Neural cell (in vitro differentiated cells): ENCODE results near the gene HES4. TPM values are rescaled to one million over a fixed set of nuclear protein-coding genes. Genes with fewer than 3 reads are reported as not detected.

Source experiments
- H2AFZ ChIP-seq: fragments of 200-600, 300-800 bp; sonication (generic), shearing (Covaris generic); 2 replicates; pipeline ENCODE4 v1.6.0; 2014; ENCODE audit warnings: low read depth, mild to moderate bottlenecking, antibody characterized with exemption, low read length, moderate library complexity
- H3F3A ChIP-seq: fragments of 200-600 bp; shearing (Covaris generic); 2 replicates; pipeline ENCODE4 v1.6.1; 2016; ENCODE audit warnings: mild to moderate bottlenecking, moderate library complexity, mixed read lengths, antibody characterized with exemption, low read length; ENCODE audit not compliant: insufficient read depth, poor library complexity, severe bottlenecking
- H3K27ac ChIP-seq: fragments of 200-600, 300-800 bp; sonication (generic), shearing (Covaris generic); 2 replicates; pipeline ENCODE4 v1.5.1; 2014; ENCODE audit warnings: mild to moderate bottlenecking, low read length, moderate library complexity
- H3K27me3 ChIP-seq: fragments of 300-800, 200-600 bp; sonication (generic), shearing (Covaris generic); 2 replicates; pipeline ENCODE4 v1.6.0; 2014; ENCODE audit warnings: mild to moderate bottlenecking, low read depth, low read length, moderate library complexity; ENCODE audit not compliant: insufficient read depth
- H3K36me3 ChIP-seq: fragments of 300-800, 200-600 bp; sonication (generic), shearing (Covaris generic); 2 replicates; pipeline ENCODE4 v1.5.1; 2014; ENCODE audit warnings: mild to moderate bottlenecking, antibody characterized with exemption, low read length, moderate library complexity; ENCODE audit not compliant: insufficient read depth
- H3K4me2 ChIP-seq: fragments of 300-800, 200-600 bp; sonication (generic), shearing (Covaris generic); 2 replicates; pipeline ENCODE4 v1.6.0; 2014; ENCODE audit warnings: mild to moderate bottlenecking, low read length
- H3K4me3 ChIP-seq: fragments of 300-800, 200-600 bp; sonication (generic), shearing (Covaris generic); 2 replicates; pipeline ENCODE4 v1.5.1; 2014; ENCODE audit warnings: mild to moderate bottlenecking, low read length, moderate library complexity
- H3K79me2 ChIP-seq: fragments of 200-600 bp; shearing (Covaris generic); replicated peaks from 2 replicates; pipeline ENCODE4 v1.6.0; 2014; ENCODE audit warnings: mild to moderate bottlenecking, low read length, moderate library complexity; ENCODE audit not compliant: insufficient read depth
- H3K9ac ChIP-seq: fragments of 300-800, 200-600 bp; sonication (generic), shearing (Covaris generic); 2 replicates; pipeline ENCODE4 v1.6.1; 2016; ENCODE audit warnings: mild to moderate bottlenecking, low read length, mixed read lengths
- H3K9me2 ChIP-seq: fragments of 200-600 bp; shearing (Covaris generic); 2 replicates; pipeline ENCODE4 v1.6.1; 2016; ENCODE audit warnings: mild to moderate bottlenecking, low read length, mixed read lengths; ENCODE audit not compliant: insufficient read depth
- H3K9me3 ChIP-seq: fragments of 200-600, 300-800 bp; sonication (generic), shearing (Covaris generic); 2 replicates; pipeline ENCODE4 v1.6.1; 2016; ENCODE audit warnings: mild to moderate bottlenecking, mixed run types, low read length, moderate library complexity, mixed read lengths
- H4K20me1 ChIP-seq: fragments of 200-600 bp; shearing (Covaris generic); 2 replicates; pipeline ENCODE4 v1.6.1; 2016; ENCODE audit warnings: mild to moderate bottlenecking, mixed run types; ENCODE audit not compliant: insufficient read depth
- CTCF ChIP-seq: fragments of 450-650 bp; IDR thresholded peaks from 2 replicates; pipeline ENCODE4 v1.5.1; 2014; ENCODE audit warnings: antibody characterized with exemption, mild to moderate bottlenecking, moderate library complexity; ENCODE audit not compliant: poor library complexity, severe bottlenecking
- EP300 ChIP-seq: fragments of 450-650 bp; conservative IDR thresholded peaks from 2 replicates; pipeline ENCODE4 v1.6.1; 2014; ENCODE audit warnings: antibody characterized with exemption, mild to moderate bottlenecking, moderate library complexity; ENCODE audit not compliant: poor library complexity, severe bottlenecking
- EZH2 ChIP-seq: fragments of 200-600, 300-800 bp; shearing (Covaris generic), sonication (generic); IDR thresholded peaks from 2 replicates; pipeline ENCODE4 v1.6.1; 2014; ENCODE audit warnings: antibody characterized with exemption, low read length, borderline replicate concordance, mild to moderate bottlenecking; ENCODE audit not compliant: insufficient read depth, poor library complexity, severe bottlenecking
- MXI1 ChIP-seq: fragments of 450-650 bp; conservative IDR thresholded peaks from 2 replicates; pipeline ENCODE4 v1.6.1; 2014; ENCODE audit warnings: antibody characterized with exemption, mild to moderate bottlenecking; ENCODE audit not compliant: poor library complexity, severe bottlenecking
- POLR2AphosphoS5 ChIP-seq: IDR thresholded peaks from 2 replicates; pipeline ENCODE4 v1.6.1; 2012
- RAD21 ChIP-seq: fragments of 450-650 bp; conservative IDR thresholded peaks from 2 replicates; pipeline ENCODE4 v1.6.1; 2014; ENCODE audit warnings: antibody characterized with exemption, mild to moderate bottlenecking, moderate library complexity
- REST ChIP-seq: IDR thresholded peaks from 2 replicates; pipeline ENCODE4 v1.6.1; 2012; ENCODE audit warnings: borderline replicate concordance
- SMC3 ChIP-seq: fragments of 450-650 bp; conservative IDR thresholded peaks from 2 replicates; pipeline ENCODE4 v1.6.1; 2014; ENCODE audit warnings: antibody characterized with exemption, mild to moderate bottlenecking, moderate library complexity; ENCODE audit not compliant: poor library complexity
- TAF1 ChIP-seq: IDR thresholded peaks from 2 replicates; pipeline ENCODE4 v1.6.1; 2012; ENCODE audit warnings: low read depth
- polyA plus RNA-seq: library from polyadenylated mRNA; depleted of rRNA; stranded (reverse); fragments of >200 nt; gene quantifications from 2 replicates; pipeline ENCODE4 v1.2.3, GENCODE V29; 2014

The HES4 gene
- polyA plus RNA-seq, 1 donor from 2014 or later = 196 TPM

DNA sequence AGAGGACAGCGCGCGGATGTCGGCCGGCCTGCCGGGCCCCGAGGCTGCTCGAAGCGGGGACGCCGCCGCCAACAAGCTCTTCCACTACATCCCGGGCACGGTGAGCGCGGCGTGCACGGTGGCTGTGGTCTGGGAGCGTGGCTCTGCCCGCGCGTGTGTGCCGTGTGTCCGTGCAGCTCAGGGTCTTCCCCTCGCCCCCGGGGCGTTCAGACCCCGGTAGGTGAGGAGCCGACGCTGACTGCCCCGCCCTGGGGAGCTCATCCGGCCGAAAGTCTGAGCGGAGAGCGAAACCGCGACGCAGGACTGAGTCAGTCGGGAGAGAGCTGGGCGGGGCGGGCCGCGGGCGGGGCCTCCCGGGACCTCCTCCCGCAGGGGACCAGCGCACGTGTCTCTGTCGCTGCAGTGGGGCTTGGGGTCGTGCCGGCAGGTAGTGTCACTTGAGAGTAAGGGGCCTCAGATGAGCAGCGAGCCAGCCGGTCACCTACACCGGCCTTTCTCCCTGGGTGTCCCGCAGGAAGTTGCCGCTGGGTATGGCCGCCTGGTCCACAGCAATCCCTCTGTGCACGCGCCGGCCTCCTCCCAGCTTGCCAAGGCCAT lies 33.1 kb downstream of the HES4 start:
- no peak overlapping the region for H3K27ac ChIP-seq
- no peaks in the 10 kb centered on the region for H3K9me3 ChIP-seq
- TF ChIP-seq MXI1 (no peak), REST (no peak), EP300 (no peak), EZH2 (no peak), TAF1 (no peak), SMC3 (no peak), RAD21 (no peak), CTCF (no peak), POLR2AphosphoS5 (no peak)
- no peaks in the 10 kb centered on the region for H3K36me3 ChIP-seq
- H3K27me3 ChIP-seq = peaks cover 65% of the 10 kb centered on the region
- H3K9me2 ChIP-seq = no peaks in the 10 kb centered on the region
- no peak overlapping the region for H3K9ac ChIP-seq
- H3F3A ChIP-seq = no peaks in the 10 kb centered on the region
- H4K20me1 ChIP-seq = no peaks in the 10 kb centered on the region
- H3K4me3 ChIP-seq = peak overlapping the region; percentile 55
- no peaks in the 10 kb centered on the region for H3K79me2 ChIP-seq
- no peak overlapping the region for H3K4me2 ChIP-seq
- H2AFZ ChIP-seq = no peak overlapping the region

DNA sequence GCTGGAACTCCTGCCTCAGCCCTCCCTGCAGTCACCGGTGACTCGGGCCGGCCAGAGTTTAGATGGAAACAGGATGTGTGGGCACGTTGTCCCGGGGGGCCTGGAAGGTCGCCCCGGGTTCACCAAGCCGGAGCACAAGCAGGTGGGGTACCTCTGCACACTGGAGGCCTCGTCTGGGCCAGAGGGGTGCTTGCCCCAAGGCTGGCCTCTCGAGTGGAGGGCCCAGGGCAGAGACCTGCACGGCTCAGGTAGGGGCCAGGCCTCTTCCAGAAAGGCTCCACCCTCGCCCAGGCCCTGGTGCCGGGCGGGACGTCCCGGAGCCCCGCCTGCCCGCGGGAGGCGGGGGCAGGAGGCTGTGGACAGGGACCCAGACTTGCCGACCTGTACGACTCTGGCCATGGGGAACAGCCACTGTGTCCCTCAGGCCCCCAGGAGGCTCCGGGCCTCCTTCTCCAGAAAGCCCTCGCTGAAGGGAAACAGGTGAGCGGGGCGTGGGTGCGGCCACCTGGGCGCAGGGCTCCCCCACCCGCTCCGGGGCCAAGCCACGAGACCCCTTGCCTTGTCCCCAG lies 33.7 kb downstream of the HES4 start, which contains the start of gene PLEKHN1:
Gene PLEKHN1, plus strand, starts transcription at position 348 of the 569 bp plus-strand sequence. Its CDS starts 50 bp downstream, at position 398.
- no peak within 1 kb of the TSS for H3K9ac ChIP-seq
- TF ChIP-seq EP300 (no peak), POLR2AphosphoS5 (no peak), MXI1 (no peak), CTCF (no peak), SMC3 (no peak), TAF1 (no peak), RAD21 (no peak)

More for the DNA sequence above, 33.7 kb downstream of the HES4 start, which contains the start of gene PLEKHN1:
- no peaks in the 10 kb centered on the region for H3K9me2 ChIP-seq
- H3K9me3 ChIP-seq = no peaks in the 10 kb centered on the region
- H3K4me2 ChIP-seq = no peak within 1 kb of the TSS
- peaks cover 59% of the 10 kb centered on the region for H3K27me3 ChIP-seq
- no peaks in the 10 kb centered on the region for H3K79me2 ChIP-seq
- H3K36me3 ChIP-seq = no peaks in the 10 kb centered on the region
- H3K27ac ChIP-seq = no peak within 1 kb of the TSS
- peak within 1 kb of the TSS; percentile 55 for H3K4me3 ChIP-seq
- H4K20me1 ChIP-seq = no peaks in the 10 kb centered on the region
- no peaks in the 10 kb centered on the region for H3F3A ChIP-seq
- H2AFZ ChIP-seq = no peak within 1 kb of the TSS
